HG03575 (cell line): ENCODE measurements around the gene TMEM134.

ENCODE experiments used
- ATAC-seq: cut with Tn5 transposase; IDR thresholded peaks from one replicate; pipeline ENCODE4 v1.9.1; 2021; ENCODE audit not compliant: unreplicated experiment, insufficient number of reproducible peaks, low FRiP score; ENCODE audit errors: extremely low read depth

The TMEM134 gene

DNA sequence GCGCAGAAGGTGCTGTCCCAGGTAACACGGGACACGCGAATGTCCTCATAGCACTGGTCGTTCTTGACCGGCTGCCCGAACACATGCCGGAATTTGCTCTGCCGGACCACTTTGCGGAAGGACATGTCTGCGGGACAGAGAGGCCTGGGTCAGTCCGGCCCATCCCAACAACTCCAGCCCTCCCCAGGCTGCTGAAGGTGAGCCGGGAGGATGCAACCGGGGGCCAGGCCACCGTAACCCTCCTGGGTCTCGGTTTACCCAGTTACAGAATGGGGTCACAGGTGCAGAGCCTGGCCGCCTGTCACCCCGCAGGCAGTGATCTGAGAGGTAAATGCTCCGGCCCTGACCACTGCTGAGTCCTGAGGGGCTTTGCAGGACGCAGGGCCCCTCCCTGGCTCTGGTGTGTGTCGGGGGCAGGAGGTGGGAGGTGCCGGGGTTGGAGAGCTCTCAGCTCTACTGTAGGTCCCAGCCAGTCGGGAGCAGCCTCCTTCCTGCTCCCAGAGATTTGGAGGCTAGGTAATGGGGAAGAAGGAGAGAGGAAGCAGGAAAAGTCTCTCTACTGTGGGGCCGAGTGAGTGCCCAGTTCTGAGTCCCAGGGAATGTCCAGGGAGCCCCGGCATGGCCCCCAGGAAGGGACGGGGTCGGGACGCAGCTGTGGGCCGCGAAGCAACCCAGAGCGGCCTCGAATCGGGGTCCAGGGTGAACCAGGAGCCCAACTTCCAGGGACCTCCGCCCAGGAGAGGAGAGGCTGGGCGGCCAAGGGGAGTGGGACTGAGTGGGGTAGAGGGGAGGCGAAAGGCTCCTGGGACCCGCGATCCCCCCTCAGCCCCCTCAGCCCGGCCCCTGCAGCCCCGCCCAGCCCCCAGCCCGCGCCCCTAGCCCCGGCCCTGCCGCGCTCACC is 26.3 kb downstream of the TMEM134 start:
- ATAC-seq, result no peak

DNA sequence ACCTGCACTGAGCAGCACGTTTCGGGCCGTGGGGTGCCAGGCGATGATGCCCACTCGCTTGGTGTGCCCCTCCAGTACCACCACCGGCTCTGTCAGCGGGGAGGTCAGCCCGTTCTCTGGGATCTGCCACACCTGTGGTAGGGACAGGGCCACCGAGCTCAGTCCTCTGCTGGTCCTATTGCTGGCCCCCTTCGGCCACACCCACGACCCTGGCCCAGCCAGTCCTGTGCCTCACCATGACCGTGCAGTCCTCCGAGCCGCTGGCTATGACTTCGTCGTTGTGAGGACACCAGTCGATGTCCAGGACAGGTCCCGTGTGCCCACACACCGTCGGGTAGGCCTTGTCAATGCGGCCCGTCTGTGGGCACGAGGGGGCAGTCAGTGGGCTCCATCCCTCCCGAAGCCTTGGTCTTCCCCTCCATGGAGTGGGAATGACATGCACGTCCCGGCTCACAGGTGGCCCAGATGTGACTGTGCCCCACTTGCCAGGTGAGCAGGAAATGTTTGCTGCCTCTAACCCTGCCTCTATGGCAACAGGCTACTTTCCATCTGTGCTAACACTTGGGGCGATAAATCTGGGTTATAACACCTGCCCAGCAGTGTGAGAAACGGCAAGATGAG is 27.2 kb downstream of the TMEM134 start:
- no peak for ATAC-seq

DNA sequence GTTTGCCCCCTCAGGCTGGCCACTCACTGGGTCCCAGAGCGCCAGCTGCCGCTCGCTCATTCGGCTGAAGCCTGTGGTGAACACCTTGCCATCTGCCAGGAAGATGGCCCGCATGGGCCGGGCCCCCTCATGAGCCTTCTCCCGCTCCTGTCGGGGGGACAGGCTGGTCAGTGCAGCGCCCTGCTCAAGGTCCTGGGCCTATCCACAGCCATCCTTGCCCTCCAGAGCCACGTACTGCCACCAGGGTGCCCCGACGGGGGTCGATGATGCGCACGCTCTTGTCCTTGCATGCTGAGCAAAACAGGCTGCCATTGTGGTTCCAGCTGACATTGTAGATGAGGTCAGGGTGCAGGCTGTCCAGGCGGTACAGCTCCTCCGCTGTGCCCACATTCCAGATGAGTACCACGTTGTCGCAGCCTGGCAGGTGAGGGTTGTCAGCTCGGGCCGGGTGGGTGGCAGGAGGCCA is 27.9 kb downstream of the TMEM134 start:
- ATAC-seq, result no peak

DNA sequence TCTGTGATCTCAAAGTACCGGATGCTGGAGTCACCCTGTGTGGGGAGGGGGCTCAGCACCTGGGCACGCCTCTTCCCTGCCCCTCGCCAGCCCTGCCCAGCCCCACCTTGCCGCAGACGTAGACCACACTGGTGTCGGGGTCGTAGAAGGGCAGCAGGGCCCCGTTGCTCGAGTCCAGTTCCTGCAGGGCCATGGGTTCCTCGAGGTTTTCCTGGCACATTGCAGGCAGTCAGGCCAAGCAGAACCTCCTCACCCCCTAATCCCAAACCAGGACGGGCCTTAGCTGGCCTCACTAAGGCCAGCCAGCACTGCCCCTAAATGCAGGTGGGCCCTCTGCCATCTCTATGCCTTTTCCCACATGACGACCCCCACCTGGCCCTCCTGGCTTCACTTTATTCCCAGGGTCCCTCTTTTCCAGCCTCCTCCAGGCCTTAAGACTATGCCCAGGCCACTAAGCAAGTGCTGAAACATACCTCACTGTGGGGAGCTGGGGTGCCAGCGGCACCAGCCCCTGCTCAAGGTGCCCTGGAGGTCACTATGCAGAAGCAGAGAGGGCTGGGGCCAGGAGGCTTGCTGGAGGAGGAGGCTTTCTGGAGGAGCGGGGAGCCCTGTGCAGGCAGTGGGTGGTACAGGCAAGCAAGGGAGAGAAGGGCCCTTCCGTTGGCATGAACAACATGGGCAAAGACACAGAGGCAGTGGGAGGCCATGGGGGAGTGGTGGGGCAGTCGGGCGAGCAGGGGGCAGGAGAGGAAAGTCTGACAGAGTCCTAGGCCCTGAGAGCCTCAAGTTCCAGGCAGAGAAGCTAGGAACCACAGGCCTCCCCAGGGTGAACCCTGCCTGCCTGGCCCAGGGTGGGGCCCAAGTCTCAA is 28.6 kb downstream of the TMEM134 start:
- no peak for ATAC-seq

DNA sequence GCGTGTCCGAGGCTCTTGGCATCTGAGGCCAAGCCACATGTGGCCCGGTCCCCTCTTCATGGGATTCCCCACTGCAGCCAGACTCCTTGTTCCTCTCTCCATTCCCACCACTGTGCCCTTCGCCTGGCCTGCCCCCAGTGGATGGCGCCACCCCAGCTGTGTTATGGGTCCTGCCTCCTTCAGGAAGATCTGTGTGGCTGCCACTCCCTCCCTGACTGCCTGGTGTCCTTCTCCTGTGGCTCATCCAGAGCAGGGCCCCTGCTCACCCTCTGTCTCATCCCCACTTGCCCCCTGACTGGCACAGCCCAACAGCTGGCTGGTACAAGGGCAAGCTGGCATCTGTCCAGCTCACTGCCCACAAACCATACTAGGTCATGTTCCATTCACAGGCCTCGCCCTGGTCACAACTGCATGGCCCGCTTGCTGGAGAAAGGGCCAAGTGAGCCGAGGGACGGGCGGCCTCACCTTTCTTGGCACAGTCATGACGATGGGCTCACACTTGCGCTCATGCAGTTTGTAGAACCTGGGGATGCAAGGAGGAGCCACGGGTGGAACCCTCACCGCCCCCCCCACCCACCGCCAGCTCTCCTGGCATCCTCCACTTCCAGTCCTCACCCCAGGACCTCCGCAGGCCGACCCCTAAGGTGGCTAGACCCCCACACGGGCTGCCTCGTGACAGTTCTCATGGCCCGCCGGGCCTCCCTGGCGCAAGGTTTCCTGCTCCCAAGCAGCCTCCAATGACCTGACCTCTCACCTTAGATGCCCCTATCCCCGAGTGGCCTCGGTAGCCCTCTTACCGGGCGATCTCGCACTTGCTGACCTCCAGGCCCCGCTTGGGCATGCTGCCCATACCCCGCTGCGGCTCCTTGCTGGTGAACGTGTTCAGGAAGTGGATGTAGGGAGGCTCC is 29.5 kb downstream of the TMEM134 start:
- ATAC-seq, result no peak

DNA sequence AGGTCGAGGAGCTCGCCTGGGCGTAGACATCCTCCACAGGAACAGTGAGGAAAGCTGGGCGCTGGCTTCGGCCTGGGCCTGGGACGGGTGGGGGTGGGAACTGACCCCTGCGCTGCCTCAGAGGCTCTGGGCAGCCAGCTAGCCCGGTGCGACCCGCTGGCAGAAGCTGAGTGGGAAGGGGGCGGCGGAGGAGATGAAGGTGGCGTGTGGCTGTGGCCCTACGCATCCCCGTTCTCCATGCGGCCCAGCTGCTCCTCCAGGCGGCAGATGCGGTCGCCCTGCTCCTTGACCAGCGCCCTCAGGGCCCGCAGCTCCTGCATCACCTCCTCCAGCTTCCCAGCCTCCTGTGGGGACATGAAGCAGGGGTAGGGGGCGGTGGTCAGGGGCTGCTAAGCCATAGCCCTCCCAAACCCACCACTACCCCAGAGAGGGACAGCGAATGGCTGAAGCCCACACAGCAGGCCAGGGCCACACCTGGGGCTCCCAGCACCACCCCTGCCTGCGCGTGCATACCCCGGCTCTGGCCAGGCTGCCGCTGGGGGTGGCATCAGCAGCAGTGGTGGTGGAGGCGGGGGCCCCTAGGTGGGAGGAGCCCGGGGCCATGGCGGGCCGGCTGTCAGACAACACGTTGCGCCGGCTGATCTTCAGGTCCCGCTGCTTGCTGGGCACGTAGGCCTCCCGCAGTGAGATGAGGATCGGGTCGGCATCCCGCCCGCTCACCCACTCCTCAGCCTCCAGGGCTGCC is 30.7 kb downstream of the TMEM134 start:
- ATAC-seq, result no peak

DNA sequence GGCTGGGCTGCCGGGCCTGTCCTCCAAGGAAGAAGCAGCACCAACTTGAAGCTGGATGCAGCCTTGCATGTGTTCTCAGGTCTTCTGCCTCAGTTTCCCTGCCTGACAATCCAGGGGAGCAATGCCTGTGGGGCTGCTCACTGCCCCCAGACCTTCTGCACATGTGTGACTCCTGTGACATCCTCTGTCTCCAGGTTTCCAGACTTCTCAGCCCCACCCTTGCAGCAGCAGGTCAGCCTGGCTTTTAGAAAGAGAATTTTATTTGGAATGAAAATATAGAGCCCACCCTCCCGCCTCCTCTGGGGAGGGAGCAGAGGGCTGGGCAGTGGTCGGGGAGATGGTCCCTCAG is 31.3 kb downstream of the TMEM134 start:
- no peak for ATAC-seq

DNA sequence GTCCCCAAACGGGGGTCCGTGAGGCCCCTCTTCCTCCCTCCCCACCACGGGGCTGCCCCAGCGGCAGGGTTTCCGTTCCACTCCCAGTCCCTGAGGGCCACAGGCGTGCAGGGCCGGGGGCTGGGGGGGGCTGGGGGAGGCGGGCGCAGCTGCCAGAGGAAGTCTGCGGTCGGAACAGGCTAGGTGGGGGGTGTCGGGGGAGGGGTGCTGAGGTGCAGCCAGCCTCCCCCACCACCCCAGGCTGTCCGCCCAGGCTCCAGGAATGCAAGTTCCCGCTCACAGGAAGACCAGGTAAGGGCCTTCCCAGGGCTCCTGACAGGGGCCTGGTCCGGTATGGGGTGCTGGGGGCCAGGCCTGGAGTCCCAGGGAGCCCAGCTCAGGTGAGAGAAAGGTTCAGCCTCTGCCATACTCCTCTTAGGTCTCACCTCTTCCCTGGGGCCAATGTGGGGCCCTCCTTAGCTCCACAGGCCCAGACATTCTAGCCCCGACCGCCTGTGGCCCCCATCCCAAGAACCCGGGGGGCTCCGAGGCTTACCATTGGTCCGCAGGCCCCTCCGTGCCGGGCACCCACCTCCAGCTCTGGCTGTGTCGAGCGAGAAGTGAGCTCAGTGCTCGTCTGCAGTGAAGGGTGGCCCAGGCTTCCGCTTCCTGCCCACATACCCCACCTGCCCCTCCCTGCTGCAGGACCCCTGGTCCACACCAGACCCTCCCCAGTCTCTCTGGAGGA is 31.8 kb downstream of the TMEM134 start, which contains the start of gene PTPRCAP:
Gene PTPRCAP (minus strand): TSS at position 601 of the 727 bp plus-strand sequence. CDS start 63 bp downstream, at position 538.
- ATAC-seq, result no peak

DNA sequence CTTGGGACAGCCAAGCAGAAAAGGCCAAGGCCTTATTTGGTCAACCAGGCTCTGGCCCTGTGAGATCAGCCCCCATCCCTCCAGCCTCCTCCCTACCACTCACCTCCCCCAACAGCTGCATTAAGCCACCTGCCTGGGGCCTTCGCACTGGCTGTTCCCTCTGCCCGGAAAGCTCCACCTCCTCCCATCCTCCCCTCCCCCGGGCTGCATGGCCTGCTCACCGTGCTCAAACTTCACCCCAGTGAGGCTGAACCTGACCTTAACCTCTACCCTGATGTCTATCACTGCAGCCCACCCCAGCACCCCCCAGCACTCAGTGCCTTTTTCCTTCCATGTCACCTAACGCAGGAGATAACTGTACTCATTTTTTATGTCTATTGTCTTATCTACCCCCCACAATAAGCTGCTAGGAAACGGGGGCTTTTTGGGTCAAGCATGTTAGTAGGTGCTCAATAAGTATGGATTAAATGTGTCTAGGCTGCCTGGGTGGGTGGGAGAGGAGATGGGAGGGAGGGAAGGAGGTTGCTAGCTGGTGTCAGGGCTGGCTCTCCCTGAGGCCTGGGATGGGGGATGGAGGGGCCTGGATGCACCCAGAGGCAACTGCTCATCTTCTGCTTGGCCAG is 32.5 kb downstream of the TMEM134 start:
- no peak for ATAC-seq

DNA sequence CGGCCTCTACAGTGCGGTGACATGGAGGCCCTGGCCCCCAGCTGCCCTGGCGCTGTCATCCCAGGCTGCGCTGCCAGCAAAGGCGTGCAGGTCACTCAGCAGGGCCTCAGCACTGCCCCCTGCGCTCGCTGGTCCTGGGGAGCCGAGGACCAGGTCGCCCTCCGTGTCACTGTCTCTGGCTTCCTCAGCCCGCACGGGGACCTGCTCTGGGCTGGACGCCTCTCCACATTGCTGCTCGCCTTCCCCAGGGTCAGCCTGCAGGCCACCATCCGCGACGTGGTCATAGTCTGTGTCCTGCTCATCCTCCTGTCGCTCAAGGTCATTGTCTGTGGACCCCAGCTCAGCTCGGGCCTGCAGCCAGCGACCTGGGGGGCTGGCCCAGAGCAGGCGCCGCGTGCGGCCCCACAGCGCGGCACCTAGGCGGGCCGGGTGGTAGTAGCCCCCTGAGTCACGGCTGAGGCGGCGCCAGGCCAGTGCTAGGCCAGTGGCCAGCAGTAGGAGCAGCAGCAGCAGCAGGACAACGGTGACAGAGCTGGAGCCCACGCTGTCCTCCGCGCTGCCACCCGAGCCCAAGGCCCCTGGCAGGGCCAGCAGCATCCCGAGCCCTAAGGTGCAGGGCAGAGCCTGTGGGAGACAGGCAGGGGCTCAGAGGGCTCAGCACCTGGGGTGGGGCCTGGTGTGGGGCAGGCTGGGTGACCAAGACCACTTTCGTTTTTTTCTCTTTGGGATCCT is 33.2 kb downstream of the TMEM134 start:
- no peak for ATAC-seq

DNA sequence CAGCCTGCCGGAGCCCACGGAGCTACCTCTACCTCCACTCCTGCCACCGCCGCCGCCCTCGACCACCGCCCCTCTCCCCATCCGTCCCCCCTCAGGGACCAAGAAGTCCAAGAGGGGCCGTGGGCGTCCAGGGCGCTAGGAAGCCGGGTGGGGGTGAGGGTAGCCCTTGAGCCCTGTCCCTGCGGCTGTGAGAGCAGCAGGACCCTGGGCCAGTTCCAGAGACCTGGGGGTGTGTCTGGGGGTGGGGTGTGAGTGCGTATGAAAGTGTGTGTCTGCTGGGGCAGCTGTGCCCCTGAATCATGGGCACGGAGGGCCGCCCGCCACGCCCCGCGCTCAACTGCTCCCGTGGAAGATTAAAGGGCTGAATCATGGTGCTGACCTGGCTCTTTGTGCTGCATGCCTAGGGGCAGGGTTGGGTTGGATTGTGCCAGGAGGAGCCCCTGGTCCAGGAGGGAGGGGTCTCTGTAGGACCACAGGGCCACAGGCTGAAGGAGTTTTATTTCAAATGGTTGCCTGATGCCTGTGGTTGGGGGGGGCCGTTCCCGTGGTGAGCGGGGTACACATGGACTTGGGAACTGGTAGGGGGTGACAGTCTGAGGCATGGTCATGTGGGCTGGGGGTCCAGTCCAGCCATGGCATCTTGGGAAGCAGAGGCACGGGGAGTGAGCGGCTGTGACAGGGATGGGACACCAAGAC is 33.9 kb downstream of the TMEM134 start:
- no peak for ATAC-seq

DNA sequence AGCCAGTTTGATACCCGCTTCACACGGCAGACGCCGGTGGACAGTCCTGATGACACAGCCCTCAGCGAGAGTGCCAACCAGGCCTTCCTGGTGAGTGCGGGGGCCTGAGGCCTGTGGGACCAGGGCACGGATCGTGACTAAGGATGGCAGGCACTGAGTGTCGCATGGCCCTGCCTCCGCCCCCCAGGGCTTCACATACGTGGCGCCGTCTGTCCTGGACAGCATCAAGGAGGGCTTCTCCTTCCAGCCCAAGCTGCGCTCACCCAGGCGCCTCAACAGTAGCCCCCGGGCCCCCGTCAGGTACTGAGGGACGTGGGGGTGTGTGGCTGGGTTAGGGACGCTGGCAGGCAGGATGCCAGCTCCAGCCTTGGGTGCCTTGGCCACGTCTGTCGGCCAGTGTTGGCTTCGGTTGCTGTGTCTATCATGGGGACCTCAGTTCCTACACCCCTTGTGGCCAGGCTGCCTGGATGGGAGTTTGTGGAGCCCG is 34.6 kb downstream of the TMEM134 start:
- no peak for ATAC-seq

DNA sequence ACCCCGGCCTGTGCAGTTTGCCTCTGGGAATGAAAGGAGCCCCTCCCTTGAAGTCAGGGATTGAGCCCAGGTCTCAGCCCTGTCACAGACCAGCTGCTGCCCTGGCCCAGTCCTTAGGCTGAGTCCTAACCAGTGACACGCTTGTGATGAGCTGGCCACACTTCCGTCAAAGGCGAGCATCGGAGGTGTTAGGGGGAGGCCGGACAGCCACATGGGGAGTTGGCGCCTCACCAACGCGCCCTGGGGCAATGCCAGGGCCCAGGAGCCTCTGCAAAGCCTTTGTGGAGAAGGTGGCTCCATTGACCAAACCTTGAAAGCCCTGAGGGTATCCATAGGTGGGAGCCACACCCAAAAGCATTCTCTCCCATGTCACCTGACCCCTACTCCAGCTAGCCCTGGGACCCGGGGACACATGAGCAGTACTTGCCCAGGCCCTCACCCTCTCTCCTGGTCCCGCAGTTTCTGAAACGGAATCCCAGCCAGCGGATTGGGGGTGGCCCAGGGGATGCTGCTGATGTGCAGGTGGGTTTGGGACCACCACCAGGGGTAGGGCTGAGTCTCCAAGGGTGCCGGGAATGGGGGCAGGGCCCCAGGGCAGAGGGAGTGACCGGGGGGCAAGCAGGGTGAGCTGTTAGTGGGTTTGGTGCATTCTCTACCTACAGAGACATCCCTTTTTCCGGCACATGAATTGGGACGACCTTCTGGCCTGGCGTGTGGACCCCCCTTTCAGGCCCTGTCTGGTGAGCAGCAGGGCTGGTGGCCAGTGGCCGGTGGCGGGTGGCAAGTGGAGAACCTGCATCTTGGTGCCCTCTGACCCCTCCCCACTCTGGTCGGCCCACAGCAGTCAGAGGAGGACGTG is 35.3 kb downstream of the TMEM134 start:
- no peak for ATAC-seq

DNA sequence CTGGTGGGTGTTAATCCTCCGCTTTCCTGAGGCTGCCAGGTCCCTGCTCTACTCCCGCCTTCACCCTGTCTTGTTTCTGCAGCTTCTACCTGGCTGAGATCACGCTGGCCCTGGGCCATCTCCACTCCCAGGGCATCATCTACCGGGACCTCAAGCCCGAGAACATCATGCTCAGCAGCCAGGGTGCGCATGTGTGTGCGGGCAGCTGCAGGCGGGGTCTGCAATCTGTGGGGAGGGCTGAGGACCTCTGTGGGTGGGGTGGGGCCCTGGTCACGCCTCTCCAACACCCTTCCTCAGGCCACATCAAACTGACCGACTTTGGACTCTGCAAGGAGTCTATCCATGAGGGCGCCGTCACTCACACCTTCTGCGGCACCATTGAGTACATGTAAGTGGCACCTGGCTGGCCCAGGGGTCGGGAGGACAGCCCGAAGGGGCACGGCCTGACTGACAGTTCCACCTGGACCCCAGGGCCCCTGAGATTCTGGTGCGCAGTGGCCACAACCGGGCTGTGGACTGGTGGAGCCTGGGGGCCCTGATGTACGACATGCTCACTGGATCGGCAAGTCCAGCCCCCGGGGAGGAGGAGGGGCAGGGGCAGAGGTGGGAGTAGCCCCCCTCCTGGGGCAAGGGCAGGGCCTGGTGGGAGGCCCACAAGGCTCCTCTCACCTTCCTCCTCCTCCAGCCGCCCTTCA is 36.2 kb downstream of the TMEM134 start:
- no peak for ATAC-seq
